ENCODE measurements around the gene RTL10. TPM values are rescaled to one million over a fixed set of nuclear protein-coding genes. Genes with fewer than 3 reads are reported as not detected.

Gene RTL10
- total RNA-seq, 1 donor from 2014 or later = 20.3 TPM

GRCh38 chr22:19879246-19879570 is 24.5 kb upstream of the RTL10 start:
- no peak overlapping the region for H3K27ac Mint-ChIP-seq (ENCODE audit: unreplicated experiment)
- peaks cover 16% of the 10 kb centered on the region for H3K27me3 Mint-ChIP-seq (ENCODE audit: unreplicated experiment)
- TF ChIP-seq CTCF (IDR thresholded peaks at IDR 0.05; ENCODE audit: unreplicated experiment) = no peak
- peaks cover 13% of the 10 kb centered on the region for H3K4me1 Mint-ChIP-seq (ENCODE audit: unreplicated experiment)
- H3K4me3 Mint-ChIP-seq (ENCODE audit: unreplicated experiment) = no peak overlapping the region
- no peaks in the 10 kb centered on the region for H3K36me3 Mint-ChIP-seq (ENCODE audit: low read depth, unreplicated experiment)
- no peak for DNase-seq (ENCODE audit: low spot score)
- no peaks in the 10 kb centered on the region for H3K9me3 Mint-ChIP-seq (ENCODE audit: unreplicated experiment)

- Mint-ChIP-seq H3K36me3 (ENCODE audit: low read depth, unreplicated experiment) (no peaks in the 10 kb centered on the region), H3K4me1 (ENCODE audit: unreplicated experiment) (peaks cover 13% of the 10 kb centered on the region), H3K4me3 (ENCODE audit: unreplicated experiment) (peak overlapping the region; percentile 56), H3K9me3 (ENCODE audit: unreplicated experiment) (no peaks in the 10 kb centered on the region), H3K27me3 (ENCODE audit: unreplicated experiment) (peaks cover 16% of the 10 kb centered on the region), H3K27ac (ENCODE audit: unreplicated experiment) (no peak overlapping the region)
- TF ChIP-seq CTCF (IDR thresholded peaks at IDR 0.05; ENCODE audit: unreplicated experiment) = no peak
- no peak for DNase-seq (ENCODE audit: low spot score)
Measured at GRCh38 chr22:19878461-19879245, 24.0 kb upstream of the RTL10 start.

GRCh38 chr22:19877626-19878339 is 23.1 kb upstream of the RTL10 start:
- Mint-ChIP-seq H3K27me3 (ENCODE audit: unreplicated experiment) (peaks cover 16% of the 10 kb centered on the region), H3K27ac (ENCODE audit: unreplicated experiment) (no peak overlapping the region), H3K4me1 (ENCODE audit: unreplicated experiment) (peaks cover 13% of the 10 kb centered on the region), H3K36me3 (ENCODE audit: low read depth, unreplicated experiment) (no peaks in the 10 kb centered on the region), H3K9me3 (ENCODE audit: unreplicated experiment) (no peaks in the 10 kb centered on the region), H3K4me3 (ENCODE audit: unreplicated experiment) (no peak overlapping the region)
- TF ChIP-seq CTCF (IDR thresholded peaks at IDR 0.05; ENCODE audit: unreplicated experiment) = no peak
- DNase-seq (ENCODE audit: low spot score) = no peak

GRCh38 chr22:19876941-19877625 is 22.4 kb upstream of the RTL10 start:
- peaks cover 13% of the 10 kb centered on the region for H3K4me1 Mint-ChIP-seq (ENCODE audit: unreplicated experiment)
- H3K9me3 Mint-ChIP-seq (ENCODE audit: unreplicated experiment) = no peaks in the 10 kb centered on the region
- H3K27ac Mint-ChIP-seq (ENCODE audit: unreplicated experiment) = no peak overlapping the region

More at GRCh38 chr22:19876941-19877625, 22.4 kb upstream of the RTL10 start:
- no peak for TF ChIP-seq CTCF (IDR thresholded peaks at IDR 0.05; ENCODE audit: unreplicated experiment)
- peaks cover 16% of the 10 kb centered on the region for H3K27me3 Mint-ChIP-seq (ENCODE audit: unreplicated experiment)
- H3K4me3 Mint-ChIP-seq (ENCODE audit: unreplicated experiment) = no peak overlapping the region
- DNase-seq (ENCODE audit: low spot score) = no peak
- no peaks in the 10 kb centered on the region for H3K36me3 Mint-ChIP-seq (ENCODE audit: low read depth, unreplicated experiment)

Measured in endothelial cell (in vitro differentiated cells).